Loucy (cell line): ENCODE results near the gene DNASE1.

Experiments
- H2AFZ ChIP-seq: fragments of 200-600 bp; sonication (generic); 2 replicates; pipeline ENCODE4 v1.6.0; 2016; ENCODE audit warnings: antibody characterized with exemption, mild to moderate bottlenecking, low read length, moderate library complexity
- H3F3A ChIP-seq: fragments of 200-600 bp; 2 replicates; pipeline ENCODE4 v1.6.0; 2016; ENCODE audit warnings: antibody characterized with exemption, low read depth, mild to moderate bottlenecking
- H3K27me3 ChIP-seq: fragments of 200-600 bp; sonication (generic); 2 replicates; pipeline ENCODE4 v1.6.1; 2014; ENCODE audit warnings: low read length, mild to moderate bottlenecking; ENCODE audit not compliant: insufficient read depth, poor library complexity, severe bottlenecking
- H3K36me3 ChIP-seq: fragments of 200-600 bp; sonication (generic); 2 replicates; pipeline ENCODE4 v1.6.1; 2016; ENCODE audit warnings: low read length; ENCODE audit not compliant: insufficient read depth
- H3K4me1 ChIP-seq: fragments of 200-600 bp; sonication (generic); 2 replicates; pipeline ENCODE4 v1.5.1; 2014; ENCODE audit warnings: low read length, mild to moderate bottlenecking; ENCODE audit not compliant: insufficient read depth, poor library complexity, severe bottlenecking
- H3K4me2 ChIP-seq: fragments of 200-600 bp; sonication (generic); 2 replicates; pipeline ENCODE4 v1.6.0; 2014; ENCODE audit warnings: antibody characterized with exemption, low read length, low read depth, mild to moderate bottlenecking; ENCODE audit not compliant: poor library complexity, severe bottlenecking
- H3K4me3 ChIP-seq: fragments of 200-600 bp; sonication (generic); 2 replicates; pipeline ENCODE4 v1.5.1; 2014; ENCODE audit warnings: low read length, mild to moderate bottlenecking, mixed read lengths; ENCODE audit not compliant: poor library complexity, severe bottlenecking
- H3K79me2 ChIP-seq: fragments of 200-600 bp; sonication (generic); 2 replicates; pipeline ENCODE4 v1.6.1; 2014; ENCODE audit warnings: low read length; ENCODE audit not compliant: insufficient read depth
- H3K9ac ChIP-seq: fragments of 200-600 bp; sonication (generic); 2 replicates; pipeline ENCODE4 v1.6.0; 2014; ENCODE audit warnings: mild to moderate bottlenecking, low read depth, low read length, moderate library complexity; ENCODE audit not compliant: poor library complexity, severe bottlenecking
- H3K9me2 ChIP-seq: fragments of 200-600 bp; sonication (generic); replicated peaks from 2 replicates; pipeline ENCODE4 v1.6.1; 2016; ENCODE audit warnings: low read depth, low read length, mixed read lengths
- H3K9me3 ChIP-seq: fragments of 200-600 bp; sonication (generic); 2 replicates; pipeline ENCODE4 v1.6.1; 2014; ENCODE audit warnings: mild to moderate bottlenecking, antibody characterized with exemption, low read length, low read depth; ENCODE audit not compliant: insufficient read depth
- H4K20me1 ChIP-seq: fragments of 200-600 bp; sonication (generic); 2 replicates; pipeline ENCODE4 v1.6.0; 2014; ENCODE audit warnings: antibody characterized with exemption, low read length, mild to moderate bottlenecking; ENCODE audit not compliant: insufficient read depth, poor library complexity, severe bottlenecking
- CTCF ChIP-seq: fragments of 200-600 bp; sonication (generic); conservative IDR thresholded peaks from 2 replicates; pipeline ENCODE4 v1.5.1; 2014; ENCODE audit warnings: mild to moderate bottlenecking, antibody characterized with exemption, low read length
- EZH2phosphoT487 ChIP-seq: fragments of 200-600 bp; IDR thresholded peaks from 2 replicates; pipeline ENCODE4 v1.6.1; 2018; ENCODE audit warnings: antibody characterized with exemption, mild to moderate bottlenecking, moderate library complexity, borderline replicate concordance

Gene DNASE1

GRCh38 chr16:3696425-3697218, 42.1 kb downstream of the DNASE1 start:
- TF ChIP-seq CTCF (no peak), EZH2phosphoT487 (no peak)
- Histone ChIP-seq H3K79me2 (no peaks in the 10 kb centered on the region), H3K4me3 (no peak overlapping the region), H3K4me2 (no peak overlapping the region), H3F3A (no peaks in the 10 kb centered on the region), H3K27me3 (peaks cover 37% of the 10 kb centered on the region), H4K20me1 (peaks cover 3% of the 10 kb centered on the region), H3K9me3 (no peaks in the 10 kb centered on the region), H3K9me2 (no peaks in the 10 kb centered on the region), H3K9ac (no peak overlapping the region), H2AFZ (no peak overlapping the region), H3K4me1 (no peaks in the 10 kb centered on the region), H3K36me3 (no peaks in the 10 kb centered on the region)

GRCh38 chr16:3698941-3699340, 44.5 kb downstream of the DNASE1 start:
- Histone ChIP-seq H3F3A (no peaks in the 10 kb centered on the region), H3K27me3 (peaks cover 37% of the 10 kb centered on the region), H3K9me2 (no peaks in the 10 kb centered on the region), H3K9me3 (no peaks in the 10 kb centered on the region), H3K4me3 (no peak overlapping the region), H3K4me2 (no peak overlapping the region), H3K9ac (no peak overlapping the region), H3K79me2 (no peaks in the 10 kb centered on the region), H3K36me3 (no peaks in the 10 kb centered on the region), H2AFZ (no peak overlapping the region), H4K20me1 (peaks cover 6% of the 10 kb centered on the region), H3K4me1 (no peaks in the 10 kb centered on the region)
- TF ChIP-seq CTCF = no peak
- TF ChIP-seq EZH2phosphoT487 = peak; percentile 80

DNA sequence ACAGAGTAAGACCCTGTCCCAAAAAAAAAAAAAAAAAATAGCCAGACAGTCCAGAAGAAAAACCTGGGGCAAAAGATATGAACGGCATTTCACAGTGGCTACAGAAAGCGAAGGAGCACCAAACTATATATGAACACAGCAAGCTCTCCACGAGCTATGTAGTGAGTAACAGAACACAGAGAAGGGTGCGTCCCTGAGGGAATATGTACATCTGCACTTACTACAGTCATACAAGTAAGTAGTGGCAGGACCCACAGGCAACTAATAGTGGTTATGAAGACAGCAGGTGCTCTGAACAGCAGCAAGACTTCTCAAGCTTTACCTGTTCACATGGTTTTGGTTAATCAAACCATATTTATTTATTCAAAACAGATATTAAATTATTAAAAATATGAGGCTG, 47.0 kb downstream of the DNASE1 start:
- no peaks in the 10 kb centered on the region for H3K9me3 ChIP-seq
- no peaks in the 10 kb centered on the region for H3K9me2 ChIP-seq
- no peak overlapping the region for H3K4me3 ChIP-seq
- H3K4me1 ChIP-seq = no peaks in the 10 kb centered on the region
- no peaks in the 10 kb centered on the region for H3K79me2 ChIP-seq
- H2AFZ ChIP-seq = no peak overlapping the region
- H3K4me2 ChIP-seq = no peak overlapping the region
- H3K27me3 ChIP-seq = peaks cover 22% of the 10 kb centered on the region
- no peak for TF ChIP-seq CTCF
- TF ChIP-seq EZH2phosphoT487 = no peak
- no peaks in the 10 kb centered on the region for H3K36me3 ChIP-seq
- peaks cover 6% of the 10 kb centered on the region for H4K20me1 ChIP-seq
- no peaks in the 10 kb centered on the region for H3F3A ChIP-seq
- H3K9ac ChIP-seq = no peak overlapping the region
